GM18907 (cell line): Measurements from ENCODE around the gene YBX2.

Experiments
- ATAC-seq: cut with Tn5 transposase; IDR thresholded peaks from one replicate; pipeline ENCODE4 v1.9.1; 2021; ENCODE audit warnings: mild to moderate bottlenecking, moderate library complexity; ENCODE audit not compliant: unreplicated experiment

The YBX2 gene

DNA sequence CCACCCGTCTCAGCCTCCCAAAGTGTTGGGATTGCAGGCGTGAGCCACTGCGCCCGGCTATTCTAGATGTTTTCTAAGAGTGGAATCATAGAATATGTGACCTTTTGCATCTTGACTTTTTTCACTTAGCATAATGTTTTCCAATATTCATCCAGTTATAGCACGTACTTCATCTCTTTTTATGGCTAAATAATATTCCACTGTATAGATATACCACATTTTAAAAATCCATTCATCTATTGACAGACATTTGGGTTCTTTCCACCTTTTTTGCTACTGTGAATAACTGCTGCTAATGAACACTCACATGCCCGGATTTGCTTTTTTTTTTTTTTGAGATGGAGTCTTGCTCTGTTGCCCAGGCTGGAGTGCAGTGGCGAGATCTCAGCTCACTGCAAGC lies 9.7 kb upstream of the YBX2 start:
- no peak for ATAC-seq

DNA sequence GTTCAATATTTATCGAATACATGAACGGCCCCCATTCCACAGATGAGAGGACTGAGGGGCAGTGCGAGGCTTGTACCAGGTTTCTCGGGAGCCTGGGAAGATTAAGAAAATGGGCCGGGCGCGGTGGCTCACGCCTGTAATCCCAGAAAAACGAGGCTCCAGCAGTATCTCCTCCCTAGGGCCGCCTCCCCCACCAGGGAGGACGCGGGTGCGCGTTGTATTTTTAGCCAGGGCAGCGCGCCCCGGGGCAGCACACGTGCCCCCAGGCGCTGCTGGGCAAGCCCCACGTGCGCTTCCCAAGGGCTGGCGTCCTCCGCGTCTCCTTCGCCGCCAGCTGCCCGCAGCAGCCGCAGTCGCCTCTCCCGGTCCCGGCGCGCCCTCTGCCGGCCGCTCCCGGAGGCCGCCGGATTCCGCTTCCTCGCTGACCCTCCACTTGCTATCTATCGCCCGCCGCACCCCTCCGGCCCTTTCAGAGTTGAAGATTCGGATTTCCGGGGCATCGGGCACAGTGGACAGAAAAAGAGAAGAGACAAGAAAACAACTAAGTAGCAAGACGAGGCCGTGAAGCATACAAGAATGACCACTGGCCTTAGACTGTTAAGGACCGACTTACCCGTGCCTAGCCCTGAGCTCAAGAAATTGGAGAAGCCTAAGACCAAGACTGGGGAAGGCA lies 1.9 kb upstream of the YBX2 start:
- peak; percentile 47 for ATAC-seq

DNA sequence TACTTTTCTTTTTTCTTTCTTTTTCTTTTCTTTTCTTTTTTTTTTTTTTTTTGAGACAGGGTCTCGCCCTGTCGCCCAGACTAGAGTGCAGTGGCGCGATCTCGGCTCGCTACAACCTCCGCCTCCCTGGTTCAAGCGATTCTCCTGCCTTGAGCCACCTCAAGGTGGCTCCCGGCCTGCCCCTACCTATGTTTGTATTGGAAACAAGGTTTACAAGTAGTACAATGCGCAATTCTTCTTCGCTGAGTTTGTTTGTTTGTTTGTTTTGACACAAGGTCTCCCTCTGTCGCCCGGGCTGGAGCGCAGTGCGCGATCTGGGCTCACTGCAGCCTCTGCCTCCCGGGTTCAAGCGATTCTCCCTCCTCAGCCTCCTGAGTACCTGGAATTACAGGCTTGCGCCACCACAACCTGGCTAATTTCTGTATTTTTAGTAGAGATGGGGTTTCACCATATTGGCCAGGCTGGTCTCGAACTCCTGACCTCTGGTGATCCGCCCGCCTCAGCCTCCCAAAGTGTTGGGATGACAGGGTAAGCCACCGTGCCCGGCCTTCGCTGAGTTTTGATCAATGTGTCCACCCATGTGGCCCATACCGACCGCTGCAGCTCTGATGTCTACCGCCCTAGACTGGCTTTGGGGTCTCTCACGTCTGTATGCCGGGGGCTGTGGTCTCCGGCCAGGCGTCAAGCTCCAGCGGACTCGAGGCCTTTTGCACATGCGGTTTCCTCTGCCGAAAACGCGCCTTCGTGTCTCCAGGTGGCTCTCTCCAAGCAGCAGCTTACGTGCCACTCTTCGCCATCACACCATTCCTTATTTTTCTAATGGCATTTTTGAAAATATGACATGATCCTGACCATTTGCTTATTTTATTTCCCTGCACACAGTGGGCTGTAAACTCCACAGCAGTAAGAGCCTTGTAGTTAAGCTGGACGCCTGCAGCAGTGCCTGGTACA lies 1.1 kb upstream of the YBX2 start:
- ATAC-seq: no peak

DNA sequence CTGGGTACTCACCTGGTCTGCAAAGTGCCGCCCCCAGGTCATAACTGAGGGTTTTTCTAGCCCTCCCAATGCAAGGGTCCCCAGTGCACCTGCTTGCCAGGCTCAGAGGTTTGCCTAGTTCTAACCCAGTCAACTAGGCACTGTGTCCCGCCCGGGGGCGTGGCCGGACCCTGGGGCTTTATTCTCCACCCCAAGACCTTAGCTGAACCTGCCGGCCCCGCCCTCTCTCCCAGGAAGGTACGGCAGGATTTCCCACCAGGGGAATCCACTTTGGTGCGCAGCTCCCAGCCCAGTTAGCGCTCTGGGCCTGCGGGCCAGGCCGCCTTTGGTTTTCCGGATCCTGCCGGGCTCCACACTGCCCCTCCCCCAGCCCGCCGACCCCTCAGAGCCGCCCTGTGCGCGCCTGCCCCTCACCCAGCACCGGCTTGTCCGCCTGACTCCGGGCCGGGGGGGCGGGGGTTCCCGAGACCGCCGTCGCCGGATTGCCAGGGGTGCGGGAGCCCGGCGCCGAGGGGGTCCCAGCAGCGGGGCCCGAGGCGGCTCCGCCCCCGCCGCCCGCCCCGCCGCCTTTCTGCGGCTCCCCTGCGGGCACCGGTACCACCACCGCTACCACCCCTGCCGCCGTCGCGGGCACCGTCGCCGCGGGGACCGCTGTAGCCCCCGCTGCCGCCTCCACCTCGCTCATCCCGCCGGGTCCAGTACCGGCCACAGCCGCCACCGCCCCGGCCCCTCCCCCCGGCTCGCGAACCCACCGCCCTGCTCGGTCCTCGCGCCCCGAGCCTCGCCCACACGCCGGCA lies 424 bp downstream of the YBX2 start:
- ATAC-seq: no peak

DNA sequence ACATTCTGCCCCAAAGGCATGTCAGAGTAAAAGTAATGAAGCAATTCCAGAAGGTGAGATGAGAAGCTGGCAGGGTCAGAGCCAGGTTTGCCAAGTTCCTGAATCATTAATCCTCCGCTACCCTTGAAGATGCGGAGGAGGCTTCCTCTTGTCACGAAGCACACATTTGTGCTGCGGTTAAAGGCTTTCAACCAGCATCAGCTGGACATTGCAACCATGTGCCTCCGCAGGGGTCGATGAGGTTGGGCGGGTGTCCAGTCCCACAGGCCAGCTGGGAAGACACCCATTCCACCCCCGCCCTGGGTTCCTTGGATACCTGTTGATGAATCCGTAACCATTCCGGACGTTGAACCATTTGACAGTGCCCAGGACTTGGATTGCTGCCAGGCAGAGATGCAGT lies 1.3 kb downstream of the YBX2 start:
- no peak for ATAC-seq

DNA sequence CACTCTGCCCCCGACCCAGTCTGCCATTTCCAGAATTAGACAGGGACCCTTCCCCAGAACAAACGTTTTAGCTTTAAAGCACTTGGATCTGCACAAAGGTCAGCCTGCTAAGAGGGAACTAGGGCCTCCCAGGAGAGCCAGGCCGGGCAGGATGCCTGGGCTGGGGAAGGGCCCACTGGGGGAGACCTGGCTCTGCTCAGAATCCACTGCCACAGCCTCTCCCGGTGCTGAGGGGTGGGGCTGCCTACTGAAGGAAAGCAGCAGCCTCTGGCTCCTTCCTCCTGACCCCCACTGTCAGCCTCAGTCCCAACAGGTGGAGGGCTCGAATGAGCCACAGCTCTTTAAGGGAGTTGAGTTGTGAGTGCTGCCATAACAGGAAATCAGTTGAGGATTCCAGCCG lies 1.7 kb downstream of the YBX2 start:
- ATAC-seq: no peak

DNA sequence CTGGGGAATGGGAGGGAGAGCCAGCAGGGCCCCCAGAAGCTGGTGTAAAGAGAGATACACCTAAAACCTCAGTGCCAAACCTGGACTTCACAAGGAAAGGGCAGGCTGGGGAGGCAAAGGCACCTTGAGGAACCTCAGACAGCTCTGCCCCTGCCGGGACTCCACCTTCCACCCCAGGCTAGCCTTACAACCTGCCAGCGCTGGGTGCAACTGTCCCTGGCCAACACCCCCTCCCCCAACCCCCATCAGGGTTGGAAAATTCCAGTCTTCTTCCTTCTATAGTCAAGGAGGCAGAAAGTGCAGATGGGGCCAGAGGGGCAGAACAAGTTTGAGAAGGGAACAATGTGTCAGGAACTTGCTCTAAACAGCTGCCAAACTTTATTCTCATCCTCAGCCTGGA lies 2.2 kb downstream of the YBX2 start:
- ATAC-seq: no peak

DNA sequence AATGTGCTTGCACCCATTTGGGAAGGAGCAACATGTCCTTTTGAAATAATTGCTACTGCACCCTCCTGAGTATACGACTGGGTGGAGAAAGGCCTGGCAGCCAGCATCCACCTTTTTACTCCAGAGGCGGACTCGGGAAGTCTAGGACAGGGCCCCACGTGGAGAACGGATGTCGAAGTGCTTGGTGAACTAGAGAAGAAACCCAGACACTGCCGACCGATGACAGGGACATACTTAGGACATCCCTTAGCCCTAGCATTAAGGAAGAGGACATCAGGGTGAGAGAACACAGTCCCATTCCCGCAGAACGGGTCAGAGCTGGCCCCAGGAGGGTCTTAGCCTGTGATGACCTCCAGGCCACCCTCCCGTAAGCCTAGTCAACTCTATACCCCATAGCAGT lies 3.8 kb downstream of the YBX2 start:
- ATAC-seq: no peak

- no peak for ATAC-seq
Measured at GRCh38 chr17:7290166-7290565, 4.3 kb downstream of the YBX2 start.

DNA sequence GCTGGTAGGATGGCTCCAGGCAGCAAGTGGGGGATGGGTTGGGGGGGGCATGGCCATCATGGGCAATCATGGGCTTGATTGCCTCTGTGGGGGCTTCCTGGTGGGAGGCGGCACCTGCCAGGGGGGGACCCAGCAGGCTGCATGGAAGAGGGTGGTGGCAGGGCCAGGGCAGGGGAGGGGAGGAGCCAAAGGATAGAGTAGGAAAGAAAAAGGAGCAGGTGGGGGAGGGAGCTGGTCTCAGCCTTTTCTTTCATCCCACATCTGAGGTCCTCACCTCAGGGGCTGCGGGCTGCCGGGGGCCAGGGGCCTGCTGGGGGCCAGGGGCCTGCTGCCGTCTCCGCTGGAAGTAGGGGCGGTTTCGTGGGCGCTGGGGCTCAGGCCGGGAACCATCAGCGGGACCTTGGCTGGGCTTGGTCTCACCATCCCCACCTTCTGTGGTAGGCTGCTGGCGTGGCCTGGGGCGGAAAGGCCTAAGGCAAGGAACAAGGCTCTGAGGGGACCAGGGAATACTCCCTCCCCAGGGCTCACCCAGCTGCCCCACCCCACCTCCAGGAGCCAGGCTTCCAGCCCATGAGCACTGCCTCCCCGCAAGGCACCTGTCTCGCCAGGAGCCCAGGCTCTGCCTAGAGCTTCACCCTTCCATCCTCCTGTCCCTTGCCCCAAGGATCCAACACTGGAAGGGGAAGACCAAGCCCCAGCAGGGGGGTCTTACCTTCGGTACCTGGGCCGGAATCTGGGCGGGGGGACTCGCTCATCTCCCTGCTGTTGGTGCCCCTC lies 5.0 kb downstream of the YBX2 start:
- no peak for ATAC-seq

DNA sequence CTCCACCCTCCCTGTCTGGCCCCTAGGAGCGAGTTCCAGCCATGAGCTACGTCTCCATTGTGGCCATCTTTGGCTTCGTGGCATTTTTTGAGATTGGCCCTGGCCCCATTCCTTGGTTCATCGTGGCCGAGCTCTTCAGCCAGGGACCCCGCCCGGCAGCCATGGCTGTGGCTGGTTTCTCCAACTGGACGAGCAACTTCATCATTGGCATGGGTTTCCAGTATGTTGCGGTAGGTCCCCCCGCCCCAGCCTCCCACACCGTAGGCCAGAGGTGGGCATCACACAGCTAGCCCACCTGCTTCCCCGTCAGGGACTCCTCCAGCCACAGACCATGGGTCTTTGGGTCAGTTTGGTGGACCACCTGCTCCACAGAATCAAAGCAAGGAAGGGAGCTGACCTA lies 8.8 kb downstream of the YBX2 start:
- ATAC-seq: no peak

GRCh38 chr17:7284911-7285310 lies 9.5 kb downstream of the YBX2 start:
- ATAC-seq: no peak

GRCh38 chr17:7283471-7284216 lies 10.8 kb downstream of the YBX2 start:
- no peak for ATAC-seq

GRCh38 chr17:7282752-7283321 lies 11.6 kb downstream of the YBX2 start:
- no peak for ATAC-seq

DNA sequence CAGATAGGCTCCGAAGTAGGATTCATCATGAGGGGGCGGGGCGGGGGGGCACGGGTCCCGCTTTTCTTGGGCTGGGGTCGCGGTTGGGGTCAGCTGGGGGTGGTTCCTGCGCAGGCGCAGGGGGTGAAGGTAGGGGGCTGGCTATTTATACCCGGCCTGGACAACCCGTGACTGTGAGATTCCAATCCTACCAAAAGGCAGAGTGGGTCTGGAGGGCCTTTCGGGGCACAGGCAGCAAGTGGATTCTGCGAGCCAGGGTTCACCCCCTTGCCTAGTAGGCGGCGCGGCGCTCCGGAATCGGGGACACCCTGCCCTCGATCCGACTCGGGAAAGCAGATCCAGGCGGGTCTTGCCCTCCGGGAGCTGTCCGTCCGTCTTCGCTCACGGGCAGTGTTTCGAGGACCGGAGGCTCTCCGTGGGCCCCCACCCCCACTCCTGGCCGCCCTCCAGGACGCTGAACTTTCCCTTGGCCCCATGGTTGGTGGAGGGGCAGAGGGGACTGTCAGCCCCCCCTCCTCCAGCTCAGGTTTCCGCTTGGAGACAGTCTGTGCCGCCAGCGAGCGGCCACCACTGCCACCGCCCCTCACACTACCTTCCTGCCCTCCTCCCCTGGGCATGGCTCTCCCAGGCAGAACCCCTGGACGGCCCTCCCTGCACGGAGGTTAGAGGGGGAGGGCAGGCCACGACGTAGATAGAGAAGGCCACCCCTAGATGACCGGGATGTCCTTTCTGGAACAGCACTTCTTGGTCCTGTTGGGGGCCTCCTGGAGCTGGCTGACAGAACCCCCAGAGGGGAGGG lies 12.3 kb downstream of the YBX2 start:
- no peak for ATAC-seq

DNA sequence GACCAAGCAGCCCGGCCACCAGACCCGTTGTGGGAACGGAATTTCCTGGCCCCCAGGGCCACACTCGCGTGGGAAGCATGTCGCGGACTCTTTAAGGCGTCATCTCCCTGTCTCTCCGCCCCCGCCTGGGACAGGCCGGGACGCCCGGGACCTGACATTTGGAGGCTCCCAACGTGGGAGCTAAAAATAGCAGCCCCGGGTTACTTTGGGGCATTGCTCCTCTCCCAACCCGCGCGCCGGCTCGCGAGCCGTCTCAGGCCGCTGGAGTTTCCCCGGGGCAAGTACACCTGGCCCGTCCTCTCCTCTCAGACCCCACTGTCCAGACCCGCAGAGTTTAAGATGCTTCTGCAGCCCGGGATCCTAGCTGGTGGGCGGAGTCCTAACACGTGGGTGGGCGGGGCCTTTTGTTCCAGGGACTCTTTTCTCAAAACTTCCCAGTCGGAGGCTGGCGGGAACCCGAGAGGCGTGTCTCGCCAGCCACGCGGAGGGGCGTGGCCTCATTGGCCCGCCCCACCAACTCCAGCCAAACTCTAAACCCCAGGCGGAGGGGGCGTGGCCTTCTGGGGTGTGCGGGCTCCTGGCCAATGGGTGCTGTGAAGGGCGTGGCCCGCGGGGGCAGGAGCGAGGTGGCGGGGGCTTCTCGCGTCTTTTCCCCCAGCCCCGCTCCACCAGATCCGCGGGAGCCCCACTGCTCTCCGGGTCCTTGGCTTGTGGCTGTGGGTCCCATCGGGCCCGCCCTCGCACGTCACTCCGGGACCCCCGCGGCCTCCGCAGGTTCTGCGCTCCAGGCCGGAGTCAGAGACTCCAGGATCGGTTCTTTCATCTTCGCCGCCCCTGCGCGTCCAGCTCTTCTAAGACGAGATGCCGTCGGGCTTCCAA lies 13.1 kb downstream of the YBX2 start, which contains the start of gene SLC2A4:
Gene SLC2A4 (plus strand): TSS at position 645 of the 879 bp plus-strand sequence. CDS start 217 bp downstream, at position 862.
- peak; percentile 54 for ATAC-seq

DNA sequence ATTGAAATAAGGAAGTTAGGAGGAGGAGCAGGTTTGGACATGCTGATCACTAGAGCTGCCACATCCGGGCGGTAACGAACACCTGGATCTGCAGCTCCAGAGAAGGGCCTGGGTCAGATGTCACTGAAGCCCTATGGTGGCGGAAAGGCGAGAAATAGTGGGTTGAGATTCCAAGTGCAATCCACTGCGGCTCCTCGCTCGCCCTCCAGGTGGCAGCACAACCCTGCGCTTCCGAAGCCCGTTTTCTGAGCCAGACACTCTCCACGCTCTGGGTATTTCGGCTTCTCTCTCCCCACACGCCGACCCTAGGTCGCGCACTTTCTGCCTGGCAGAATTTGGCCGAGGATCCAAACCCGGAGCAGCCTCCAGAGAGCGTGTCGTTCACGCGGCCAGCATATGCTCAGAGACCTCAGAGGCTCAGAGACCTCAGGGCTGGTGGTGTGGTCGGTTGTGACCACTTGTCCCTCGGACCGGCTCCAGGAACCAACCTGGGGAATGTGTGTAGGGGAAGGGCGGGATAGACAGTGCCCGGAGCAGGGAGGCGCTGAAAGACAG lies 13.8 kb downstream of the YBX2 start:
- peak; percentile 61 for ATAC-seq
